Activated CD8-positive, alpha-beta memory T cell treated with anti-CD3 and anti-CD28 coated beads, Interleukin-2, amount 50 U/mL, for 48 hours (primary cell): Measurements from ENCODE around the gene IL17A.

Experiments
- DNase-seq: peaks from one replicate; pipeline ENCODE4 v3.0.0-alpha.2; 2020

IL17A gene

DNA sequence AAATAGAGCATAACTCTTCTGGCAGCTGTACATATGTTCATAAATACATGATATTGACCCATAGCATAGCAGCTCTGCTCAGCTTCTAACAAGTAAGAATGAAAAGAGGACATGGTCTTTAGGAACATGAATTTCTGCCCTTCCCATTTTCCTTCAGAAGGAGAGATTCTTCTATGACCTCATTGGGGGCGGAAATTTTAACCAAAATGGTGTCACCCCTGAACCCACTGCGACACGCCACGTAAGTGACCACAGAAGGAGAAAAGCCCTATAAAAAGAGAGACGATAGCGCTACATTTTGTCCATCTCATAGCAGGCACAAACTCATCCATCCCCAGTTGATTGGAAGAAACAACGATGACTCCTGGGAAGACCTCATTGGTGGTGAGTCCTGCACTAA is at the start of gene IL17A:
Gene IL17A (plus strand): TSS at position 301 of the 400 bp plus-strand sequence. CDS start 57 bp downstream, at position 358.
- DNase-seq, result no peak

DNA sequence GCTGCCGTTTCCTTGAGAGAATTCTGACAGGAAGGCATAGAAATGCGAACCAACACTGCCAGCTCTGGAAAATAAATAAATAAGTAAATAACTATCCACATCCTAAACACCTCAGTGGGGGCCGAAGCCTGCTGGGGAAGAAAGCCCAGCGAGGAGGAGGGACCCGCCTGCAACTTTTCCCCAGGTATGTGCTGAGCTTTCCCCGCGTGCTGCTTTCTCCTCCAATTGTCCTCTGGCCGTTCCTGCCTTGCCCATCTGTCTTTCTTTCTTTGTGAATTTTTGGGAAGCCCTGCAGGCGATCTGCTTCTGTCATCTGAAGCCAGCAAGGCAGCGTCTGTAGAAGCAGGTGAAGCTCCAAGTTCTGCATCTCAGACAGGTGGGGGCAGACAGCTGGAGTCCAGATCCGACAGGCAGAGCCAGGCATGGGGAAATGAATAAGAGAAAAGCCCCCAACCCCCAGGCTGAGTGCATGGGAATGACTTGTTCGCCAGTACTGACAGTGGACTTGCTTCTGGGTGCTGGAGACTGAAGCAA is 49.2 kb upstream of the IL17A start:
- no peak for DNase-seq

DNA sequence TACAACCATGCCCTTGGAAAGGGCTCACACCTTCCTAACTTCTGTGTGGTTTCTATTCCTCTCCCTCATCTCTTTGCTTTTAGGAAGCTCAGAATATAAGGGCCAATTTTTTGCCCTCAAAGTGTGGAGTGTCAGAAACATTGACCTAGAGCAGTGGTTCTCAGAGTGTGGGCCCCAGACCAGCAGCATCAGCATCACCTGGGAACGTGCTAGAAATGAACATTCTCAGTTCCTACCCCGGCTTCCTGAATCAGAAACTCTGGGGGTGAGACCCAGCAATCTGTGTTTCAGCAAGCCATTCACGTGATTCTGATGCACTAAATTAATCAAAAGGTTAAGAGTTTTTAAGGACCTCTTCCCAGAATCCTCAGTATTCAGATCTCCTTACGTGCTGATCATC is 47.9 kb upstream of the IL17A start:
- no peak for DNase-seq

DNA sequence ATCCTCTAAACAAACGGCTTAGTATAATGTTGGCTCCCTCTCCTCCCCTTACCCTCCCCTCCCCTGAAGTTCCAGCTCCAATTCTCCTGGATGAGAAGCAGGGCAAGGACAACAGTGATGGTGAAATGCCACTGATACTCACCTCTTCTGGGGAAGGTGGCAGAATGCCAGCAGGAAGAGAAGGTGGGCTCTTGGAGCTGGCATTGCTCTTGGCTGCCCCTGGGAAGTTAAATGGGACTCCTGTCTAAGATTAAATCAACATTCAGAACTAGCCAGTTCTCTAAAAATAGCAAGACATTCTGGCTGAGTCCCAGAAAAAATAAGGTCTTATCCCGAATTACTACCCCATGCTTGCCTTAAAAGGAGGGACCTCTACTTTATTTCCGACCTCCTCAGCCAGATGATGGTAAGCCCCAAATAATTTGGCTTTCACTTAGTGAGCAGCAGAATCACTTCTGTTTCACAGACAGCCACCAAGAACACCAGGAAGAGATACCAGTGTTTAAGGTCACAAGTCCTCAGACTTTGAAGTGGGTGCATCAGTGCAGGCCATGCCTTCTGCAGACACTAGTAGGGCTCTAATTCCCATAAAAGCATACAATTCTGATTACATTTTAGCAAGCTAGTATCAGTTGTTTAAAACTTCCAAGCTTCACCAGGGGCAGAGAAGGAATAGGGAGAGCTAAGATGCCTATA is 46.0 kb upstream of the IL17A start:
- no peak for DNase-seq

DNA sequence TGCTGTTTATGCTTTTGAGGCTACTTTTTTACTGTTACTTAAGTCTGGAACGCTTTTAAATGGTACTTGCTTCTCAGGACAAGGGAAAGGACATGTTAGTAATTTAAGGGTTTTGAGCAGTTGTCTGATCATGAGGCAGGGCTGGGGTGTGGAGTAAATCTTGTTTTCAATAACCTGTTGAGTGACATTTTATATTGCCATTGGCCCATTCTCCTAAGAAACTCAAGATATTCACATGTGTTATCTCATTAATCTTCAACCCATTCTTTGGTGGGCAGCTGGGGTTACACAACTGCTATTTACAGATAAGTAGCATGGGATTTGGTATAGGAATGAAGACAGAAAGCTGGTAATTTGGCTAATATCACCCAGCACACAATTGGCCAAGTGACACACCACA is 44.6 kb upstream of the IL17A start:
- DNase-seq, result no peak

DNA sequence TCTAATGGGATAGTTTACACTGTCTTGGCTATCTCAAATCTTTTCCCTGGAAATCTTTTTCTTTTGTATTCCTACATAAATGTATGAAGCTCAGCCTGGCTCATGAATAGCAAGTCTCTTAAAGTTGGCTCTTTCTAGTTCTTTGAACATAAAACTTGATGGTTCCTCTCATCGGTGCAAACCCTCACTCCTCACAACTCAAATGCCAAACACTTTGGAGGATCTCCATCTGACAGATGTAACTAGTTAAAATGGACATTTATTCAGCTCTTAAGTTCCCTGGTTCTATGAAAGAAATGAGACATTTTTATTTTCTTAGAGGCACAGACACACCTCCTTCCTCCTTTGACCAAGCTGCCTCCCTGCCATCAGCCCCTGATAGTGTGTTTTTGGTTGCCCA is 43.6 kb upstream of the IL17A start:
- DNase-seq, result no peak

DNA sequence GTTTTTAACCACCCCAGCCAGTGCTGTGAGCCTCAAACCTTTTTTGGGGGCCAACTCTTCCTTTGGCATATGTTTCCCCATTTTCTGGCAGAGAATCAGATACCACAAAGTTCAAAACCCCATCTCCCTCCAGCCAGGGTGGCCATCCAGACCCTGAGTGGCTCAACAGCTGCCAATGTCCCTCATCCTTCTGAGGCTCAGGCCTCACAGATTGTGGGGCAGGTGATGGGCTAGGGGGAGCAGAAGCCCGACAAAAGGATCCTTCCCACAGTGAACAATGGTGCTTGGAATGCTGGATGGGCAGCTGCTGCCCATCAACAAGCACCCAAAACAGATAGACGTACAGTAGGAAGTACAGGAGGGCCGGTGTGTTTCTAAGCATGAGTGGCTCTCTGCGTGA is 42.6 kb upstream of the IL17A start:
- DNase-seq, result no peak

DNA sequence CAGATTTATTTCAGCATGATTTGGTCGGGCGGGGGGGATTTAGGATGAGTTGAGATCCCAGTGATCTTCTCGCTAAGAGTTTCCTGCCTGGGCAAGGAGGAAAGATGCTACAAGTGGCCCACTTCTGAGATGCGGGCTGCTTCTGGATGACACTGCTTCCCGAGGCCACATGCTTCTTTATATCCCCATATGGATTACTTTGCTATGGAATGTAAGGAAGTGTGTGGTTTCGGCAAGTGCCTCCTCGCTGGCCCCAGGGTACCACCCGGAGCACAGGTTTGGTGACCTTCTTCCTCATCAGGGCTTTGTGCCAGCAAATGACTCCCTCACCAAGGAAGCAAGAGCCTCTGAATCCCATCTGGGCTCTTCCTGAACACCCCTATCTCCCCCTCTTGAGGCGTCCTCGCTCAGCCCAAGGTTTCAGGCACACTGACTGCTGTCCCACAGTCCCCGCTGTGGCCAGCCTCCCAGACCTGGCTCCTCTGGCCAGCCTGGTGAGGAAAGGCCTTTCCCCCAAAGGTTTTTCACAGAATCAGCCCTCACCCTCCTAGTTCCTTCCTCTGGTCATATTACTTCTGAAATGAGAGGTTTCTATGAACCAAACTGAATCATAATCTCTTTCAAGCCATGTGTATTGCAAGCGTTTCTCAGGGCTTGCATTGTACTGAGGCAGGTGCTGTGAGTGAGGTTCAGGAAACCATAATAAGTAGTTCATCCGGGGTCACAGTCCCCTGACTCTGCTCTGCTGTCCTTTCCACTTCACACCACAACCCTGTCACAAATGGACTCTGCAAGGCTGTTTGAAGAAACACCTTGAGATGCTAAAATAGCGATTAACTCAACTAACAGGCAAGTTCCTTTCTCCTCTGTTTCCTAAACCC is 41.7 kb upstream of the IL17A start:
- DNase-seq, result no peak

DNA sequence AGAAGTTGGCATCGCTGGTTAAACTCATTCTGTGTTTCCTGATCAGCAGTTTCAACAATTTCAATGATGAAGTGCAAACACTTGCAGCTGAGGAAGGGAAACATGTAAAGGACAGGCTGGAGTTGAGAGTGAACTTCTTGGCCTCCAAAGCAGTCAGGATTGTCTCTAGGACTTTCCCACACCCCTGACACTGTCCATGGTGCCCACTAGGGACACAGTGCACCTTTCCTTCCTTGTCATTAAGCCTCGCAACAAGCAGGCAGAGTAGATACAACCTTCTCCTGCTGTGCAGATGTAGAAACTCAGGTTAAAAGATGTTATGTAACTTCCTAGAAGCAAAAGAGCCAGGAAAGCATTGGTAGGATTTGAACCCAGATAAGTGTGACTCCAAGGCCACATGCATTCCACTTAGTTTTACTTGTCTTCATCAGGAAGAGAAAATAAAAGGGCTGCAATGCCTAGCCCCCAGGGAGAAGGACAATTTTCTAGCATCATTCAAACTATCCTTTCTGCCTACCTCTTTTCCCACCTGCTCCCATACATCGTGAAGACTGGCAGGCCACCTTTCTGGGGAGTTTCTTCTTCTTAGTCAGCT is 39.2 kb upstream of the IL17A start:
- no peak for DNase-seq

DNA sequence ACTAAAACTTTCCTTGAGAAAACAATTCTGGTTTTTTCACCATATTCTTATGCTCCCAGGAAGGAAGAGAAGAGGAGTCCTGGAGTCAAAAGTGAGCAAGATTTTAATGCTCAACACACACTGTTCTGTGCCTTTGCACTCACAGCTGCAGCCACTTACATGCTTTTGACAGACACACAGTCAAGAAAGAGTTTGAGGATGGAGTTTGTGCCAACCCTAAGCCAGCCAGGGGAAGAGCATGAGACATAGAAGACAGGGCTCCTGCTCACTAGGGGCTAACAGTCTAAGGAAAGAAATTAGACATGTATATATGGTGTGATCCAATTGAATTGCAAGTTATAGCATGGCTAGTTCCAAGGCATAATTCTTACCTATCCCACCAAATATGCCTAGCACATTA is 37.1 kb upstream of the IL17A start:
- DNase-seq, result no peak

DNA sequence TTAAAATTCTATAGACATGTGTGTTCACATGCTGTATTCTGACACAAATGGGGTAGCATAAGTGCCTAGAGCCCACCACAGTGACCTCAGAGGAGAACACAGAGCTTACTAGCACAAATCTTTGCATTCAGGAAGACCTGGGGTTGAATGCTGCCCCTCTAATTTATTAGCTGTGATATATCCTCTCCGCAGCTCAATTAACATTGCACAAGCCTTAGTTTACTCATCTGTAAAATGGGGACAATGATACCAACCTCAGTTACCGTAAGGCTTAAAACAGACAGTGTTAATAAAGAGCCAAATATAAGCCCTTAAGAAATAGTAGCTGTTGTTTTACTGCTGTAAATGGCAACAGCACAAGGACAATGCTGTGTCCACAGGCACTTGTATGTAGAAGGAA is 36.2 kb upstream of the IL17A start:
- no peak for DNase-seq

DNA sequence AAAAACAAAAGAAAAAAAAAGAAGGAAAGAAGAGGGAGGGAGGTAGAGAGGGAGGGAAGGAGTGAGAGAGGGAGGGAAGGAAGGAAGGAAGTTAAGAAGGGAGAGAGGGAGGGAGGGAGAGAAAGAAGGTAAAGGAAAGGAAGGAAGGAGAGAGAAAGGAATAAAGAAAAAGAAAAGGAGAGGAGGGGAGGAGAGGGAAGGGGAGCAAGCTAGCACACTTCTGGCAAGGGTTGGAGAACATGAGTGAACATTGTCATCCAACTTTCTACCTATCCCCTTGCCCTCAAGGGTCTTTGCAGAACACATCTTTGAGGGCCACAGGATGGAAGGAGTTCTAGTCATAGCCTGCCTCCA is 34.1 kb upstream of the IL17A start:
- no peak for DNase-seq

DNA sequence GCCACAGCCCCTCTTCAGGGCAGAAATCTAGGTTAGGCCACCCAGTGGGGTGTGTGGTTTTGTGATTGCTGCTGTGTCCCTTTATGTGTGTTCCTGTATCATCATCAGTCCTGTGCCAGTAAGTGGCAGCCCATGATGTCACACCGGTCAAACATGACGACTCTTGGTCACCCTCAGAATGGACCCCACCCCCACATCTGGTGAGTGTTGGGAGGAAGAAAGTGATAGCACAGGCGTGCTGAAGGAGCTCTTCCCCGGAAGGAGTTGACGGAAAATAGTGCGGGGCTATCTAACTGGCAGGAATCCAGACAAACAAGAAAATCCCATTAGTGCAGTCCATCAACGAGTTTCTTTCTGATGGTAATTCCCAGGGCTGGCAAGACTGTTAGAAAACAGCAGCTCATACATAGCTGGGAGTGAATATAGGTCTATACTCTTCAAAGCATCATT is 33.4 kb upstream of the IL17A start:
- DNase-seq, result no peak

DNA sequence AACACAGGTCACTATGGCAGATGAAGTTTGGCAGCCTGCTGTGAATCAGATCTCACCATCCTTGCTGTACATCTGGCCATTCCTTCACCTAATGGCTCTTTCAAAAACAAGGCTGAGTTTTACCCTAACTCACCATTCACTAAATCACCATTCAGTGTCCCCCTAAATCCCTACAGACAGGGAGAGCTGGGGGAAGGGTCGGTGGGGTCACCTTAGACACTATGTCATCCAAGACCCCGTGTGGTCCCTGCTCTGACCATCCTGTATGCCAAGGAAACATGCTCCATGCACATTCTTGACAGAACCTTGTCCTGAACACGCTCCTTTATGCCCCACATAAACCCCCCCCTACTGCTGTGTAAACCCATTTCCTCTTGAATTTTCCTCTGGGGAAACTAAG is 31.8 kb upstream of the IL17A start:
- no peak for DNase-seq

DNA sequence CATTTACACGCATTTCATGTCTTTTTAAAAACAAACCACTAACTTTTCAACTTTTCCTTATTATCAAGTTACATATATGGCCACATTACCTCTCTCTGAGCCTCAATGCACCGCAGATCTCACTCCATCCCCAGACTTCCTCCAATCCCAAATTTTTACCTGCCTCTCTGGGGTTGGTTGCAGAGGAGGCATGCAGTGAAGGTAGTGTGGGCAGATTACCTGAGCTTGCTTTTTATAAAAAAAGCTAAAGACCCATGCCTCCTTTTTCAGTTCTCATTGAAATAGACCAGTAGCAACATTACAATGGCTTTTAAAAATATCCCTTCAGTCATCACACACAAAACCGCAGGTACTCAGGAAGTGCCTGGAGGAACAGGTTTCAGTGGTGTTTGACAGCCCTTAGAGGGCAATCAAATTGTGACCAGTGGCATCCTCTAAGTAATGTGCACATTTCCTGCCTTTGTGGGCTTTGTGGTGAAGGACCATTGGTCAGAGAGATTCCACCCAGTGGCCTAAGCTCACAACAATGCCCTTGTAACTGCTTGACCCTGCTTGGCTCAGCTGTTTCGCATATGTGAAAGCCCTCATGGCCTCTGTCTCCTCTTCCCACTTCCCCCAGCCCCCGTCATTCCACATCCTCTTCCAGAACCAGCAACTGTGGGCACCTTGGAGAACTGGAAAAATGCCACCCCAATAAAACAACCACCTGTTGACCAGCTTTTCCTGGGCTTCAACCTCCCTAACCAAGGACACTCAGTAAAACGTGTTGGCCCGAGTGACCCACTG is 30.2 kb upstream of the IL17A start:
- no peak for DNase-seq

DNA sequence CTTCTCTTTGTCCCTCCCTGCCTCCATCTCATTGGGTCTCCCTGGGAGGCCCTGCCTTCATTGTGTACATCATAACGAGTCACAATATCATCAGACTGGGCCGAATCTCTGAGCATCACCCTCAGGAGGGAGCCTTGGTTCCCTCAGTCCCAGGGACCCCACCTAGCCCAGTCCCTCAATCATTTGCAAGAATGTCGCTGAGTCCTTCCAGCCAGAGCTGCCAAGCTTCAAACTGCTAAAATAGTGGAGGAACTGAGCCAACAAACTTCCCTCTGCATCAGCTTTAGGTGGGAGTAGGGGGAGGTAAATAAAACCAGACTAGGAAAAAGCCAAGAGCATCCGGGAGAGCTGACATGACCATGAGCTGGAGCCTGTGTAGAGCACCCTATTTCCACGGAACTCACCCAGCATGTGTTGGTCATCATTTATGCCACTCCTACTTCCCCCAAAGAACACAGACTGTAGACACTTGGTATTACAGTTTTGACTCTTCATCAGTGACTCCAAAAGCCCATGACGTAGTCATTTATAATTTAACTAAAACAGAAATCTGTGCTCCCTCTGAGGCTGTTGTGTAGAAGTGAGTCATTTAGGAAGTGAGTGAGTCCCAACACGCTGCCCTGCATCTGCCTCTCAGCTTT is 28.8 kb upstream of the IL17A start:
- peak; percentile 71 for DNase-seq

DNA sequence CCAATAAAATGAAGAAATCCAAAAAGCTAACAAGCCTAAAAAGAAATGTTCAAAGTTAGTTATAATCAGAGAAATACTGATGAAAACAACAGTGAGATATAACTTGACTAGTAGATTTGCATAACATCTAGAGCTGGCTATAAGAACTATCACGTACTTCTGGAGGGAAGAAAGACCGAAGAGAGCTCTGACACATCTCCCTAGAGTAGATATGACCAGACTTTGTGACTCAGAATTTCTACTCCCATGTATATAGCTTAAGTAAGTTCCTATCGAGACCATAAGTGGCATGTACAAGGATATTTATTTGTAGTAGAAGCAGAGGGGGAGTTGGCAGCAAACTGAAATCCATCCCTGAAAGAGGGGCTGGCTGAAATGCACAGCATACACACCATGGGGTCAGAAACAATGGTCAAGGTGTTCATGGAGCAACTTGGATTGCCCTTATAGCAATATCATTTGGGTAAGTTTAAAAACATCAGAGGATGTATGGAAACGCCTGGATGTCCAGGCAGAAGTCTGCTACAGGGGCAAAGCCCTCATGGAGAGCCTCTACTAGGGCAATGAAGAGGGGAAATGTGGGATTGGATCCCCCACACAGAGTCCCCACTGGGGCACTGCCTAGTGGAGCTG is 25.6 kb upstream of the IL17A start:
- no peak for DNase-seq

DNA sequence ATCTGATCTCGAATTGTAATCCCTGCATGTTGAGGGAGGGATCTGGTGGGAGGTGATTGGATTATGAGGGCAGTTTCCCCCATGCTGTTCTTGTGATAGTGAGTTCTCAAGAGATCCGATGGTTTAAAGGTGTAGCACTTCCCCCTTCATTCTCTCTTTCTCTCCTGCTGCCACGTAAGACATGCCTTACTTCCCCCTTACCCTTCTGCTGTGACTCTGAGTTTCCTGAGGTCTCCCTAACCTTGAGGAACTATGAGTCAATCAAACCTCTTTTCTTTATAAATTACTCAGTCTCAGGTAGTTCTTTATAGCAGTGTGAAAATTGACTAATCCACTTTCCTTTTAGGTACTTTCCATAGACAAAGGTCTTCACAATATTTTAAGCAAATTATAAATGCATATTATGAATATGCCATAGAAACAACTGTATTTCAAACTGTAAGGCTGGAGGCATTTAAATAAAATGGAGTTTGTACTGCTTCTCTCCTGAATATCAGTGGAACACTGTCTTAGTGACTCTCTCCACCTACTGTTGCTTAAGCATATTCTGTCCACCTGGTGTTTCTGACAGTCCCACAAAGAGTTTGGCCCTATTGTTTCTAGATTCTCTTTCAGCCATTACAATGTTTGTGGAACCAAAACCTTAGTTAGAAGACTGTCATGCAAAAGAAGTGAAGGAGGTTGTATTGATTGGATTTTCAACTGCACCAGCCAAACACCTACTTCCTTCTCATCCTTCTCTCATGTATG is 24.3 kb upstream of the IL17A start:
- DNase-seq, result no peak

DNA sequence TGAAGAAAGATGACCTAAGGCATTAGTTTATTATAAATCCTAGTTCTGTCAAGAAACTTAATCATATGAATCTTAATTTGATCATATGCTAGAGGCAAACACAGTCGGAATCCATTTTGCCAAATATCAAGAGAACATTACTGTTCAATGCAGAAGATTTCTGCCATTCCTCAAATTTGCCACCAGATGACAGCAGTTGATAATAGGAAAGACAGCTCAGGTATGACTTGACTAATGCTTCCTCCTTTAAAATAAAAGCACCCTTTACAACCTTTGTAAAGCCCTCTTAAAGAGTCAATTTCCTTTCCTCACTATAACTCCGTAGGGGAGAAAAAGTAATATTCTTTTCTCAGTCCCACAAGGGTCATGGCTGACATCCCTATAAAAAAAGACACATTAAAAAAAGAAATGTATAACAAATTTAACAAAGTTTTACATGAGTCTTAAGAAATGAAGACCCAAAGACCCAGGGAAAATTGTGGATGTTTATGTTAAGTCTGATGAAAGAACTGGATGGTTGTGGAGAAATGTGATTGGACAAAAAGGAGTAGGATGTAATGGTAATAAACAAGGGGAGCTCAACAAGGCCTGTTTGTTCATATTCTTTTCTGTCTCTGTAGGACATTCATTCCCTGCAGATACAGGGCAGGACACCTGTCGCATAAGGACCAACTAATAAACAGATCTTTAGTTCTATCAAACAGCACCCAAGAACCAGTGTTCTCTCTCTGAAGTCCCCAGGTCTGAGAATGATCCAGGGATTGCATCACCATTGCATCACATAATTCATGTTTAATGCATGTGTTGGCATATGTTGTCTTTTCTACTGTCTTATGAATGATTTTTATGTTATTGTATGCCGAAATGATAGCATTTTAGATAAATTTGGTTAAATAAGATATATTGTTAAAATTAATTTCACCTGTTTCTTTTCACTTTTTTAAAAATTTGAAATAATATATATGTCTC is 23.0 kb upstream of the IL17A start:
- no peak for DNase-seq
